Gastroesophageal sphincter (tissue), 3 donors: ENCODE results near the gene EIPR1.

Experiments
- CTCF ChIP-seq, 4 experiments: fragments of 200-600 bp in 2 of 4; fragments of 450-650 bp in 2 of 4; sonication (generic) in 1 of 4; IDR thresholded peaks; one replicate each; pipeline ENCODE4 v1.5.1; 2017 to 2019; ENCODE audit warnings: antibody characterized with exemption in 4 of 4, mild to moderate bottlenecking in 2 of 4, moderate library complexity in 2 of 4
- POLR2AphosphoS5 ChIP-seq: sonication (generic); formaldehyde crosslinking; IDR thresholded peaks from one replicate; pipeline ENCODE4 v1.6.1; 2017; ENCODE audit warnings: antibody characterized with exemption

- TF ChIP-seq CTCF (IDR thresholded peaks at IDR 0.05) (no peak), POLR2AphosphoS5 (no peak)
Measured at GRCh38 chr2:3185256-3185655, 192.4 kb downstream of the EIPR1 start.
